Heart right ventricle (tissue), 16 donors: ENCODE results near the gene TMEM154. TPM values are rescaled to one million over a fixed set of nuclear protein-coding genes. Genes with fewer than 3 reads are reported as not detected.

Experiments used
- ATAC-seq, 8 donors: fragments of 200-7000 bp; cut with Tn5 transposase; one replicate each; pipeline ENCODE4 v1.9.1; 2020; ENCODE audit warnings: mild to moderate bottlenecking in 8 of 8, moderate library complexity in 8 of 8, moderate number of reproducible peaks in 1 of 8
- DNase-seq, 2 donors: peaks; one replicate each; pipeline ENCODE4 v3.0.0-alpha.2; 2020
- H3K27ac ChIP-seq, 10 donors: fragments of 200-600 bp; sonication (generic) in 2 of 10; one replicate each; pipeline versions ENCODE4 v1.5.0 to v1.8.0; 2020 to 2022; ENCODE audit warnings: mild to moderate bottlenecking in 3 of 10
- H3K27me3 ChIP-seq, 7 donors: fragments of 200-600 bp; one replicate each; pipeline ENCODE4 v1.8.0; 2021 to 2022; ENCODE audit warnings: mild to moderate bottlenecking in 2 of 7
- H3K36me3 ChIP-seq, 9 donors: fragments of 200-600 bp; sonication (generic) in 1 of 9; one replicate each; pipeline versions ENCODE4 v1.5.0 to v1.8.0; 2020 to 2022; ENCODE audit warnings: mild to moderate bottlenecking in 2 of 9
- H3K4me1 ChIP-seq, 9 donors: fragments of 200-600 bp; sonication (generic) in 1 of 9; one replicate each; pipeline versions ENCODE4 v1.5.0 to v1.8.0; 2020 to 2022; ENCODE audit warnings: mild to moderate bottlenecking in 4 of 9
- H3K4me3 ChIP-seq, 10 donors: fragments of 200-600 bp; sonication (generic) in 2 of 10; one replicate each; pipeline versions ENCODE4 v1.5.0 to v1.8.0; 2020 to 2022; ENCODE audit warnings: mild to moderate bottlenecking in 7 of 10, moderate library complexity in 2 of 10
- H3K9me3 ChIP-seq, 11 donors: fragments of 200-600 bp in 10 of 11; sonication (generic) in 2 of 11; one replicate each; pipeline versions ENCODE4 v1.5.0 to v1.8.0; 2013 to 2022; ENCODE audit warnings: mild to moderate bottlenecking in 2 of 11, control low read depth in 1 of 11, moderate library complexity in 1 of 11
- CTCF ChIP-seq, 9 donors: fragments of 200-600 bp; sonication (generic) in 2 of 9; IDR thresholded peaks; one replicate each; pipeline versions ENCODE4 v1.5.0 to v1.8.0; 2021 to 2022; ENCODE audit warnings: antibody characterized with exemption in 9 of 9, mild to moderate bottlenecking in 5 of 9, moderate library complexity in 1 of 9
- WGBS, 2 donors: extraction: QIAGEN DNeasy Blood & Tissue Kit; methylation state at CpG; one replicate each; pipeline ENCODE4 v1.1.7; 2013; ENCODE audit warnings: inconsistent platforms in 1 of 2; 5-methylcytosine and 5-hydroxymethylcytosine counted together
- intact Hi-C, 10 donors: fragments of 100-400 bp; cut with DNase I; formaldehyde crosslinking; loops; one replicate each; pipeline versions ENCODE4 v1.11.1 to v1.14.2; 2022
- polyA plus RNA-seq, 2 donors: library from polyadenylated mRNA; stranded (reverse); fragments of 200-250 nt; gene quantifications; one replicate each; pipeline ENCODE4 v1.2.3, GENCODE V29; 2013
- total RNA-seq, 10 donors: library from RNA; stranded (reverse); fragmentation: NEBNext Ultra II Directional in 3 of 10; extraction: Animal tissue kit (Norgen Biotek cat#: 25700) in 3 of 10; gene quantifications; one replicate each; pipeline versions ENCODE4 v1.2.1 to v1.2.4, GENCODE V29; 2021 to 2023
- donor health status: Arrhythmogenic right ventricular cardiomyopathy.
- donor health status: ischemic (EF 13 %, LVEDD 7.1; RV severe dilation, severe dysfunction).
- donor health status: healthy with polysubstance abuse.
- donor health status: DM: no; HTN: yes; CAD: no.
- donor health status: DM: no; HTN: no; CAD: no.
- donor health status: ischemic (EF 25% LVEDD 6.9; RV normal size, moderate dysfunction).
- donor health status: ischemic (EF 25% LVEDD 5.7; RV mildly dilated, moderate dysfunction).
- donor health status: healthy.
- donor health status: DM: yes; HTN: yes; CAD: no.
- donor health status: Ischemic cardiomyopathy.
- donor health status: ischemic (EF 35%, LVEDD 5.7; RV mildly dilated, moderate dysfunction).
- donor health status: nonischemic (EF 11% LVEDD 7.7; RV severe dilation, severe dysfunction).
- donor health status: DM: yes; HTN: yes; CAD: no.
- donor health status: PGD.
- donor health status: ischemic (EF 29% LVEDD 5.4; RV normal size, mild dysfunction).
- donor health status: nonischemic (EF 23%, LVEDD 6.1; RV moderate dilation, normal function).

TMEM154 gene
- total and polyA plus RNA-seq, 12 donors, result 0.25 to 5.4 (median 1.8) TPM

GRCh38 chr4:152672206-152673092 lies 7.3 kb downstream of the TMEM154 start:
- H3K9me3 ChIP-seq, result no peaks in the 10 kb centered on the region
- no peak for TF ChIP-seq CTCF (IDR thresholded peaks at IDR 0.05)
- ATAC-seq, result no peak

GRCh38 chr4:152668338-152668964 lies 11.3 kb downstream of the TMEM154 start:
- intact Hi-C loops, result no loop called here
- ATAC-seq (no peak), DNase-seq (no peak)
- Histone ChIP-seq H3K27me3 (no peaks in the 10 kb centered on the region), H3K4me1 (peaks cover 0 to 4% (median 0%) of the 10 kb centered on the region in 9 donors), H3K4me3 (no peak overlapping the region), H3K27ac (no peak overlapping the region), H3K36me3 (no peaks in the 10 kb centered on the region), H3K9me3 (no peaks in the 10 kb centered on the region)
- WGBS, 2 donors, result 81 to 84% methylated on average over 11 of the region's 11 CpGs
- TF ChIP-seq CTCF (IDR thresholded peaks at IDR 0.05), result no peak

More at GRCh38 chr4:152672206-152673092, 7.3 kb downstream of the TMEM154 start:
- H3K27me3 ChIP-seq, result no peaks in the 10 kb centered on the region
- H3K36me3 ChIP-seq, result peaks cover 0 to 7% (median 0%) of the 10 kb centered on the region in 9 donors
- no peak for DNase-seq
- H3K4me3 ChIP-seq, result no peak overlapping the region
- no peaks in the 10 kb centered on the region for H3K4me1 ChIP-seq
- no peak overlapping the region for H3K27ac ChIP-seq
- 87 to 92% methylated on average over 4 of the region's 4 CpGs for WGBS, 2 donors
- intact Hi-C loops, result no loop called here

GRCh38 chr4:152667781-152668180 lies 12.0 kb downstream of the TMEM154 start:
- DNase-seq (no peak), ATAC-seq (no peak)
- WGBS, 2 donors, result 66 to 76% methylated on average over 3 of the region's 3 CpGs
- Histone ChIP-seq H3K36me3 (no peaks in the 10 kb centered on the region), H3K27ac (no peak overlapping the region), H3K9me3 (no peaks in the 10 kb centered on the region), H3K27me3 (no peaks in the 10 kb centered on the region), H3K4me3 (no peak overlapping the region), H3K4me1 (peaks cover 0 to 11% (median 0%) of the 10 kb centered on the region in 9 donors)
- TF ChIP-seq CTCF (IDR thresholded peaks at IDR 0.05), result no peak
- intact Hi-C loops, result no loop called here

- no peaks in the 10 kb centered on the region for H3K36me3 ChIP-seq
- H3K27ac ChIP-seq, result no peak overlapping the region
- DNase-seq, result no peak
- peaks cover 0 to 18% (median 0%) of the 10 kb centered on the region in 9 donors for H3K4me1 ChIP-seq
- 85 to 86% methylated on average over 6 of the region's 6 CpGs for WGBS, 2 donors
- intact Hi-C loops, result no loop called here
- no peaks in the 10 kb centered on the region for H3K27me3 ChIP-seq
- H3K4me3 ChIP-seq, result no peak overlapping the region
- no peaks in the 10 kb centered on the region for H3K9me3 ChIP-seq
- ATAC-seq, result no peak
- TF ChIP-seq CTCF (IDR thresholded peaks at IDR 0.05), result no peak
Observed at GRCh38 chr4:152666946-152667345, 12.9 kb downstream of the TMEM154 start.
